HepG2 (cell line): ENCODE results near the gene FLT3LG. TPM values are rescaled to one million over a fixed set of nuclear protein-coding genes. Genes with fewer than 3 reads are reported as not detected.
A peak's percentile ranks its signal among the peaks of the same experiment; 100 is the strongest.

Experiments
- AGO2 ChIP-seq: fragments of 200-400 bp; formaldehyde crosslinking; optimal IDR thresholded peaks from 2 replicates; pipeline ENCODE3; 2017; ENCODE audit warnings: mild to moderate bottlenecking, low read depth, low read length, moderate library complexity
- ARNT2 ChIP-seq: sonication (generic); formaldehyde crosslinking; IDR thresholded peaks from 2 replicates; pipeline ENCODE4 v1.8.0; 2022; ENCODE audit warnings: mild to moderate bottlenecking, low read depth, missing genetic modification reagents, moderate library complexity
- BRCA1 ChIP-seq: sonication (generic); formaldehyde crosslinking; IDR thresholded peaks from 2 replicates; pipeline ENCODE4 v1.4.0; 2020; ENCODE audit warnings: missing genetic modification reagents
- BRD4 ChIP-seq: sonication (generic); formaldehyde crosslinking; IDR thresholded peaks from 2 replicates; pipeline ENCODE4 v1.4.0; 2020; ENCODE audit warnings: missing genetic modification reagents
- FOXA3 ChIP-seq: IDR thresholded peaks from 2 replicates; pipeline ENCODE4 v1.6.1; 2016; ENCODE audit warnings: missing genetic modification reagents, missing compliant biosample characterization
- GATA4 ChIP-seq: sonication (generic); IDR thresholded peaks from 2 replicates; pipeline ENCODE4 v1.6.1; 2016; ENCODE audit warnings: antibody characterized with exemption, low read depth, borderline replicate concordance
- KDM6A ChIP-seq: IDR thresholded peaks from 2 replicates; pipeline ENCODE4 v1.6.1; 2016; ENCODE audit warnings: low read depth
- MXD4 ChIP-seq: IDR thresholded peaks from 2 replicates; pipeline ENCODE4 v1.6.1; 2016; ENCODE audit warnings: mild to moderate bottlenecking, missing biosample characterization, missing genetic modification reagents
- NFKBIZ ChIP-seq: IDR thresholded peaks from 2 replicates; pipeline ENCODE4 v1.6.1; 2018; ENCODE audit warnings: missing genetic modification reagents, missing compliant biosample characterization
- NR2F1 ChIP-seq, 2 experiments: fragments of 450-650 bp in 1 of 2; formaldehyde crosslinking in 1 of 2; IDR thresholded peaks; 2 replicates each; pipeline versions ENCODE4 v1.5.0 to v1.6.1; 2016 to 2020; ENCODE audit warnings: mild to moderate bottlenecking in 1 of 2, missing compliant biosample characterization in 1 of 2, missing genetic modification reagents in 1 of 2, moderate library complexity in 1 of 2
- PCBP2 ChIP-seq: fragments of 200-400 bp; formaldehyde crosslinking; optimal IDR thresholded peaks from 2 replicates; pipeline ENCODE3; 2018; ENCODE audit warnings: low read length, low read depth; ENCODE audit not compliant: poor library complexity, severe bottlenecking
- RBM22 ChIP-seq: fragments of 200-400 bp; formaldehyde crosslinking; optimal IDR thresholded peaks from 2 replicates; pipeline ENCODE3; 2017; ENCODE audit warnings: mild to moderate bottlenecking, low read length, moderate library complexity
- SKI ChIP-seq: fragments of 450-650 bp; IDR thresholded peaks from one replicate; pipeline ENCODE4 v1.6.1; 2018; ENCODE audit warnings: mild to moderate bottlenecking; ENCODE audit not compliant: partially characterized antibody
- SMC3 ChIP-seq: IDR thresholded peaks from 2 replicates; pipeline ENCODE4 v1.6.1; 2011; ENCODE audit warnings: low read length, improper control_type of control experiment
- STAG1 ChIP-seq: sonication (generic); formaldehyde crosslinking; IDR thresholded peaks from 2 replicates; pipeline ENCODE4 v1.4.0; 2020; ENCODE audit warnings: missing genetic modification reagents
- ZBTB7B ChIP-seq: sonication (generic); formaldehyde crosslinking; IDR thresholded peaks from 2 replicates; pipeline ENCODE4 v1.4.0; 2020; ENCODE audit warnings: missing genetic modification reagents
- ZFP36L1 ChIP-seq: sonication (generic); formaldehyde crosslinking; IDR thresholded peaks from 2 replicates; pipeline ENCODE4 v1.8.0; 2022; ENCODE audit warnings: mild to moderate bottlenecking, missing genetic modification reagents, moderate library complexity
- ZMAT3 ChIP-seq: sonication (generic); formaldehyde crosslinking; conservative IDR thresholded peaks from 2 replicates; pipeline ENCODE4 v1.7.0; 2021; ENCODE audit warnings: missing genetic modification reagents
- ZNF335 ChIP-seq: sonication (generic); formaldehyde crosslinking; IDR thresholded peaks from 2 replicates; pipeline ENCODE4 v1.4.0; 2020; ENCODE audit warnings: missing genetic modification reagents
- polyA plus RNA-seq, 8 experiments: library from polyadenylated mRNA; depleted of rRNA in 3 of 8; stranded (reverse) in 7 of 8; unstranded in 1 of 8; fragments of >200 nt; fragmentation: Illumina TruSeq in 4 of 8; extraction: Trizol in 4 of 8; gene quantifications; 2 replicates each; pipeline versions ENCODE4 v1.2.1 to v1.2.3, GENCODE V29; 2011 to 2016; ENCODE audit warnings: low read depth in 4 of 8, missing spikeins in 1 of 8, mixed read lengths in 1 of 8; ENCODE audit not compliant: insufficient read depth in 1 of 8
- total RNA-seq, 5 experiments: library from RNA; depleted of rRNA; stranded (reverse); fragments of >200 nt; fragmentation: Illumina TruSeq; extraction: Trizol; gene quantifications; 2 replicates each; pipeline ENCODE4 v1.2.3, GENCODE V29; 2016; ENCODE audit warnings: low read depth in 1 of 5
- TF ChIP-seq, protein P1 (sequence below): sonication (generic); formaldehyde crosslinking; IDR thresholded peaks from 2 replicates; pipeline ENCODE4 v1.4.0; 2020; ENCODE audit warnings: missing genetic modification reagents
- TF ChIP-seq, protein P2 (sequence below): sonication (generic); formaldehyde crosslinking; IDR thresholded peaks from 2 replicates; pipeline ENCODE4 v1.9.0; 2022; ENCODE audit warnings: low read depth, missing genetic modification reagents
- TF ChIP-seq, protein P3 (sequence below): sonication (generic); formaldehyde crosslinking; IDR thresholded peaks from 2 replicates; pipeline ENCODE4 v1.4.0; 2020; ENCODE audit warnings: low read depth, missing genetic modification reagents
- TF ChIP-seq, protein P4 (sequence below): sonication (generic); formaldehyde crosslinking; IDR thresholded peaks from 2 replicates; pipeline ENCODE4 v1.5.1; 2020; ENCODE audit warnings: missing genetic modification reagents, mild to moderate bottlenecking, borderline replicate concordance

Gene FLT3LG
- total and polyA plus RNA-seq, 2 of the 13 experiments (the other 11 are each of a cell fraction or from before 2014, with no cell fraction given) = 1.5 to 2.6 TPM

DNA sequence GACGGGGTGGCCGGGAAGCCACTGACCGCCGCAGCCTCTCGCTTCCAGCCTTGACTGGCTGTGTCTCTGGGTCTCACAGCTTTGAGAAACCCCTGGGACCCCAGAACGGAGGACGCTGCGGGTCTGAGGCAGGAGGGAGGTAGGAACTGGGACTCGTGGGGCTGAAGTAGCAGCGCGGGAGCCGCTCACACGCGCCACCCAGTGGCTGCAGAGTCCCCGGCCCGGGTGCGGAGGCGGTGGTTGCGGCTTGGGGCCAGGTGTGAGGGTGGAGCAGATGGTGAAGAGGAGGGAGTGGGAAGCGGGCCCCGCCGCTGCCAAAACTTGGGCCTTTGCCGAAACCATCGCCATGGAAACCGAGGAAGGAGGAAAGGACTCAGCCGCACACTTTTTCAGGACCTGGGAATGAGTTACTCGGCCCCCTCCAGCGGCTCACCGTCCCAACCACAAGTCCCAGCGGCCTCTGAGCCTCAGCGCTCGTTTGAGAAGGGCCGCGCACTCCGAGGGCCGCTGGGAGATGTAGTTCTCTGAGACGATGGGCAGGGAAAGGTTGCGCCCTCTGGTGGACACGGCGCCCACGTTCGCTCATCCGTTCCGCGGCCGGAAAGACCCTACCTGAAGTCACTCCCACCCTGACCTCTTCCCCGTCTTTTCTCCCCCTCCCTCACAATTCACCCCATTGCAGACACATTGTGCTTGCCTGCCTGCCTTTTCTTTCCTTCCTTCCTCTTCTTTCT, 30.5 kb upstream of the FLT3LG start (continued):
- no peak for TF ChIP-seq SKI
- TF ChIP-seq KDM6A (CRISPR knock-in tag) = no peak
- TF ChIP-seq GATA4 = no peak
- TF ChIP-seq ZFP36L1 (CRISPR knock-in tag) = no peak
- TF ChIP-seq, protein P1, sequence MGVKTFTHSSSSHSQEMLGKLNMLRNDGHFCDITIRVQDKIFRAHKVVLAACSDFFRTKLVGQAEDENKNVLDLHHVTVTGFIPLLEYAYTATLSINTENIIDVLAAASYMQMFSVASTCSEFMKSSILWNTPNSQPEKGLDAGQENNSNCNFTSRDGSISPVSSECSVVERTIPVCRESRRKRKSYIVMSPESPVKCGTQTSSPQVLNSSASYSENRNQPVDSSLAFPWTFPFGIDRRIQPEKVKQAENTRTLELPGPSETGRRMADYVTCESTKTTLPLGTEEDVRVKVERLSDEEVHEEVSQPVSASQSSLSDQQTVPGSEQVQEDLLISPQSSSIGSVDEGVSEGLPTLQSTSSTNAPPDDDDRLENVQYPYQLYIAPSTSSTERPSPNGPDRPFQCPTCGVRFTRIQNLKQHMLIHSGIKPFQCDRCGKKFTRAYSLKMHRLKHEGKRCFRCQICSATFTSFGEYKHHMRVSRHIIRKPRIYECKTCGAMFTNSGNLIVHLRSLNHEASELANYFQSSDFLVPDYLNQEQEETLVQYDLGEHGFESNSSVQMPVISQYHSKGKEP = no peak
- peak; percentile 60 for TF ChIP-seq MXD4 (CRISPR knock-in tag)
- TF ChIP-seq, protein P2, sequence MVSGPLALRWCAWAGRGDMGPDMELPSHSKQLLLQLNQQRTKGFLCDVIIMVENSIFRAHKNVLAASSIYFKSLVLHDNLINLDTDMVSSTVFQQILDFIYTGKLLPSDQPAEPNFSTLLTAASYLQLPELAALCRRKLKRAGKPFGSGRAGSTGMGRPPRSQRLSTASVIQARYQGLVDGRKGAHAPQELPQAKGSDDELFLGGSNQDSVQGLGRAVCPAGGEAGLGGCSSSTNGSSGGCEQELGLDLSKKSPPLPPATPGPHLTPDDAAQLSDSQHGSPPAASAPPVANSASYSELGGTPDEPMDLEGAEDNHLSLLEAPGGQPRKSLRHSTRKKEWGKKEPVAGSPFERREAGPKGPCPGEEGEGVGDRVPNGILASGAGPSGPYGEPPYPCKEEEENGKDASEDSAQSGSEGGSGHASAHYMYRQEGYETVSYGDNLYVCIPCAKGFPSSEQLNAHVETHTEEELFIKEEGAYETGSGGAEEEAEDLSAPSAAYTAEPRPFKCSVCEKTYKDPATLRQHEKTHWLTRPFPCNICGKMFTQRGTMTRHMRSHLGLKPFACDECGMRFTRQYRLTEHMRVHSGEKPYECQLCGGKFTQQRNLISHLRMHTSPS (CRISPR knock-in tag) = no peak
- peak; percentile 50 for TF ChIP-seq STAG1 (CRISPR knock-in tag)
- TF ChIP-seq NFKBIZ (CRISPR knock-in tag) = no peak
- TF ChIP-seq ARNT2 = peak; percentile 68
- TF ChIP-seq NR2F1 (CRISPR knock-in tag; IDR thresholded peaks at IDR 0.05) = no peak
- TF ChIP-seq PCBP2 = no peak
- TF ChIP-seq ZMAT3 (CRISPR knock-in tag) = no peak
- TF ChIP-seq ZBTB7B (CRISPR knock-in tag) = peak; percentile 73
- TF ChIP-seq BRCA1 = no peak
- no peak for TF ChIP-seq ZNF335
- TF ChIP-seq, protein P3, sequence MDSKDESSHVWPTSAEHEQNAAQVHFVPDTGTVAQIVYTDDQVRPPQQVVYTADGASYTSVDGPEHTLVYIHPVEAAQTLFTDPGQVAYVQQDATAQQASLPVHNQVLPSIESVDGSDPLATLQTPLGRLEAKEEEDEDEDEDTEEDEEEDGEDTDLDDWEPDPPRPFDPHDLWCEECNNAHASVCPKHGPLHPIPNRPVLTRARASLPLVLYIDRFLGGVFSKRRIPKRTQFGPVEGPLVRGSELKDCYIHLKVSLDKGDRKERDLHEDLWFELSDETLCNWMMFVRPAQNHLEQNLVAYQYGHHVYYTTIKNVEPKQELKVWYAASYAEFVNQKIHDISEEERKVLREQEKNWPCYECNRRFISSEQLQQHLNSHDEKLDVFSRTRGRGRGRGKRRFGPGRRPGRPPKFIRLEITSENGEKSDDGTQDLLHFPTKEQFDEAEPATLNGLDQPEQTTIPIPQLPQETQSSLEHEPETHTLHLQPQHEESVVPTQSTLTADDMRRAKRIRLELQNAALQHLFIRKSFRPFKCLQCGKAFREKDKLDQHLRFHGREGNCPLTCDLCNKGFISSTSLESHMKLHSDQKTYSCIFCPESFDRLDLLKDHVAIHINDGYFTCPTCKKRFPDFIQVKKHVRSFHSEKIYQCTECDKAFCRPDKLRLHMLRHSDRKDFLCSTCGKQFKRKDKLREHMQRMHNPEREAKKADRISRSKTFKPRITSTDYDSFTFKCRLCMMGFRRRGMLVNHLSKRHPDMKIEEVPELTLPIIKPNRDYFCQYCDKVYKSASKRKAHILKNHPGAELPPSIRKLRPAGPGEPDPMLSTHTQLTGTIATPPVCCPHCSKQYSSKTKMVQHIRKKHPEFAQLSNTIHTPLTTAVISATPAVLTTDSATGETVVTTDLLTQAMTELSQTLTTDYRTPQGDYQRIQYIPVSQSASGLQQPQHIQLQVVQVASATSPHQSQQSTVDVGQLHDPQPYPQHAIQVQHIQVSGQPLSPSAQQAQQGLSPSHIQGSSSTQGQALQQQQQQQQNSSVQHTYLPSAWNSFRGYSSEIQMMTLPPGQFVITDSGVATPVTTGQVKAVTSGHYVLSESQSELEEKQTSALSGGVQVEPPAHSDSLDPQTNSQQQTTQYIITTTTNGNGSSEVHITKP (CRISPR knock-in tag) = peak; percentile 60; the same call in 1 of the 2 replicates
- TF ChIP-seq RBM22 = no peak
- peak; percentile 54; the same call in 1 of the 2 replicates for TF ChIP-seq BRD4
- peak; percentile 6; the same call in 1 of the 2 replicates for TF ChIP-seq SMC3
- no peak; the same call in 1 of the 2 replicates for TF ChIP-seq FOXA3 (CRISPR knock-in tag)
- peak; percentile 29 for TF ChIP-seq AGO2
- TF ChIP-seq, protein P4, sequence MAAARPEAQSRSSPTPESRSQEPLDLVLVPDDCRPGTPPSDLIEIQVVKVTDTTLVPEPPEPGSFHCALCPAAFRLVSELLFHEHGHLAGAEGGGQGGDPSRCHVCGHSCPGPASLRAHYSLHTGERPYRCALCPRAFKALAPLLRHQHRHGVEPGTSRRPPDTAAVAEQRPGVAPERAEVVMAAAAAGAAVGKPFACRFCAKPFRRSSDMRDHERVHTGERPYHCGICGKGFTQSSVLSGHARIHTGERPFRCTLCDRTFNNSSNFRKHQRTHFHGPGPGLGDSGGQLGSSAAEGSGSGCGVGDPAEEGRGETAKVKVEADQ (CRISPR knock-in tag) = peak; percentile 65; the same call in 1 of the 2 replicates
